Measurements from ENCODE around the gene INKA1. TPM values are rescaled to one million over a fixed set of nuclear protein-coding genes. Genes with fewer than 3 reads are reported as not detected.
A peak's percentile ranks its signal among the peaks of the same experiment; 100 is the strongest.

INKA1 gene
- polyA plus RNA-seq (2011; rRNA removed) (1.9 and 2.8 TPM in 2 replicates), polyA minus RNA-seq (2011; rRNA and poly(A)+ RNA removed) (2.0 and 2.2 TPM in 2 replicates)

GRCh38 chr3:49802719-49803464 is at the start of gene INKA1:
Gene INKA1, plus strand, starts transcription at chr3:49803261. Its CDS starts 132 bp downstream, at chr3:49803393.
- peak within 1 kb of the TSS; percentile 90 for H3K4me3 ChIP-seq (ENCODE audit: low read depth, low read length)
- TF ChIP-seq CTCF (IDR thresholded peaks at IDR 0.05; ENCODE audit: low read depth, low read length), result peak; percentile 85
- no peaks in the 10 kb centered on the region; the same call in 1 of the 2 replicates for H3K9me3 ChIP-seq (ENCODE audit: control insufficient read depth, insufficient read depth, low read length)
- no peak for DNase-seq (ENCODE audit: low read depth, low spot score)
- no peaks in the 10 kb centered on the region for H3K27me3 ChIP-seq (ENCODE audit: control insufficient read depth, insufficient read depth, low read length)
- ChIA-PET POLR2A (interaction anchor here (0.5 to 2.4 kb wide), 8 partner anchors 10 to 1086 kb away, joined by 3 to 16 read pairs (median 6); partner anchors contain the start of genes IP6K1, IP6K2, RBM5 and UBA7), CTCF (interaction anchor here (0.6 to 10.5 kb wide), 27 partner anchors 10 to 552 kb away, joined by 3 to 182 read pairs (median 4); partner anchors contain the start of genes GMPPB, IP6K1 and UBA7)
- peak within 1 kb of the TSS; percentile 77 for H3K27ac ChIP-seq (ENCODE audit: low read depth, low read length)

- Histone ChIP-seq H3K27ac (ENCODE audit: low read depth, low read length) (no peak overlapping the region), H3K27me3 (ENCODE audit: control insufficient read depth, insufficient read depth, low read length) (no peaks in the 10 kb centered on the region), H3K9me3 (ENCODE audit: control insufficient read depth, insufficient read depth, low read length) (no peaks in the 10 kb centered on the region), H3K4me3 (ENCODE audit: low read depth, low read length) (no peak overlapping the region)
- ChIA-PET POLR2A (no interaction called here), CTCF (no interaction called here)
- no peak for TF ChIP-seq CTCF (IDR thresholded peaks at IDR 0.05; ENCODE audit: low read depth, low read length)
- DNase-seq (ENCODE audit: low read depth, low spot score), result no peak
Observed at GRCh38 chr3:49754536-49754935, 48.5 kb upstream of the INKA1 start.

DNA sequence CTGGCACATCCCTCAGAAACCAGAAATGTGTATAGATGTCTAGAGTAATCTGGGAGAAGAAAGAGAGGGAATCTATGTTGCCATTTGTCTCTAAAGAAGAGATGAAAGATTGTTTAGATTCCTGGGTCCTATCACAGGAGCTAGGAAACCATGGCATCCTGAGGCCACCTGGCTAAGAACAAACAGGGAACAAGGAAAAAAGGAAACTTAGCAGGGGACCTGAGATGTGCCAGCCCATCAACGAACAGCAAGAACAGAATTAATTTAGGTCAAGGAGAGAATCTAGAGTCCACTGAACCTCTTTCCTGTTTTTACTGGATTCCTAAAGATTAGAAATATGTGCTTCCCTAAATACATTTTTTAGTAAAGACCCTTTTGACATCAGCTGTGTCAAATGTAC is 47.0 kb upstream of the INKA1 start:
- no peak for TF ChIP-seq CTCF (IDR thresholded peaks at IDR 0.05; ENCODE audit: low read depth, low read length)

DNA sequence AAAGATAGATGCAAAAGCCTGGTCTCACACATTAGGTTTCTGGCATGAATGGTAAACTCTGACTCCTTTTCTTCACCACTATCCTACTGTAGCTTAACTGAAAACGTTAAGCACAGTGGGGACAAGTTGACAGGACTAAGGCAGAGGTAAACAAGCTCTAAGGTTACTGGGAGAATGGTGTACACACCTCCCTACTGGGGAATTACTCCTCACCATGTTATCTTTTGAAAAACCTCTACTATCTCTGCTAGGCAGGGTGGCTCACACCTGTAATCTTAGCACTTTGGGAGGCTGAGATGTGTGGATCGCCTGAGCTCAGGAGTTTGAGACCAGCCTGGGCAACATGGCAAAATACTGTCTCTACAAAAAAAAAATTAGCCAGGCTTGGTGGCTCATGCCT is 45.9 kb upstream of the INKA1 start:
- Histone ChIP-seq H3K27me3 (ENCODE audit: control insufficient read depth, insufficient read depth, low read length) (no peaks in the 10 kb centered on the region), H3K9me3 (ENCODE audit: control insufficient read depth, insufficient read depth, low read length) (no peaks in the 10 kb centered on the region), H3K4me3 (ENCODE audit: low read depth, low read length) (no peak overlapping the region), H3K27ac (ENCODE audit: low read depth, low read length) (no peak overlapping the region)
- no peak for TF ChIP-seq CTCF (IDR thresholded peaks at IDR 0.05; ENCODE audit: low read depth, low read length)
- ChIA-PET POLR2A (no interaction called here), CTCF (interaction anchor here (0.8 kb wide), 1 partner anchor 82 kb away, joined by 3 read pairs; no protein-coding TSS in a partner anchor)
- DNase-seq (ENCODE audit: low read depth, low spot score), result no peak

More for the DNA sequence above, 47.0 kb upstream of the INKA1 start:
- Histone ChIP-seq H3K4me3 (ENCODE audit: low read depth, low read length) (no peak overlapping the region), H3K9me3 (ENCODE audit: control insufficient read depth, insufficient read depth, low read length) (no peaks in the 10 kb centered on the region), H3K27me3 (ENCODE audit: control insufficient read depth, insufficient read depth, low read length) (no peaks in the 10 kb centered on the region), H3K27ac (ENCODE audit: low read depth, low read length) (no peak overlapping the region)
- POLR2A ChIA-PET, result no interaction called here
- CTCF ChIA-PET, result interaction anchor here (0.6 kb wide), 1 partner anchor 83 kb away, joined by 3 read pairs; no protein-coding TSS in a partner anchor
- no peak for DNase-seq (ENCODE audit: low read depth, low spot score)

DNA sequence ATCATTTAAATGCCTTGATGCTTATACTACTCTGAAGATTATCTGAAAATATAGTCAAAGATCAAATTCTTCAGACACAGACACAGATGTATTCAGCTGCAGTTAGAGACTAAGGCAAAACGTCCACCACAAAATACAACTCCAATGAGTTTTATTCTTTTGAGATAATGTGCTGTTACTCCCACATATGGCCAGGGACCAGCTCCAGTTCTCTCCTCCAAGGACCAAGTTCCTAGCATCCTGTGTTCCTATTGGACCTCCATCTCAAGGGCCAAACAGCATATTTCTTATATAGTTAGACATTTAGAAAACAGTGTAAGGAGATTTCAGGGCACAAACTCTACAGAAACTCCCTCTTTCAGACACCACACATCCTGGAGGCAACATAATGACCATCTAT is 43.8 kb upstream of the INKA1 start:
- Histone ChIP-seq H3K27me3 (ENCODE audit: control insufficient read depth, insufficient read depth, low read length) (no peaks in the 10 kb centered on the region), H3K4me3 (ENCODE audit: low read depth, low read length) (no peak overlapping the region), H3K27ac (ENCODE audit: low read depth, low read length) (no peak overlapping the region), H3K9me3 (ENCODE audit: control insufficient read depth, insufficient read depth, low read length) (no peaks in the 10 kb centered on the region)
- ChIA-PET POLR2A (interaction anchor here (0.6 kb wide), 1 partner anchor 23 kb away, joined by 4 read pairs; no protein-coding TSS in a partner anchor), CTCF (interaction anchor here (1.3 kb wide), 1 partner anchor 44 kb away, joined by 4 read pairs; the partner anchor contains the start of gene INKA1)
- DNase-seq (ENCODE audit: low read depth, low spot score), result no peak
- TF ChIP-seq CTCF (IDR thresholded peaks at IDR 0.05; ENCODE audit: low read depth, low read length), result no peak
